NCI-H1930 (cell line): ENCODE data around the gene STK40.

Experiments used
- DNase-seq, 2 experiments: peaks; one replicate each; lab custom pipeline; 2025; lab: John Stamatoyannopoulos, UW

Gene STK40, protein sequence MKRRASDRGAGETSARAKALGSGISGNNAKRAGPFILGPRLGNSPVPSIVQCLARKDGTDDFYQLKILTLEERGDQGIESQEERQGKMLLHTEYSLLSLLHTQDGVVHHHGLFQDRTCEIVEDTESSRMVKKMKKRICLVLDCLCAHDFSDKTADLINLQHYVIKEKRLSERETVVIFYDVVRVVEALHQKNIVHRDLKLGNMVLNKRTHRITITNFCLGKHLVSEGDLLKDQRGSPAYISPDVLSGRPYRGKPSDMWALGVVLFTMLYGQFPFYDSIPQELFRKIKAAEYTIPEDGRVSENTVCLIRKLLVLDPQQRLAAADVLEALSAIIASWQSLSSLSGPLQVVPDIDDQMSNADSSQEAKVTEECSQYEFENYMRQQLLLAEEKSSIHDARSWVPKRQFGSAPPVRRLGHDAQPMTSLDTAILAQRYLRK

DNA sequence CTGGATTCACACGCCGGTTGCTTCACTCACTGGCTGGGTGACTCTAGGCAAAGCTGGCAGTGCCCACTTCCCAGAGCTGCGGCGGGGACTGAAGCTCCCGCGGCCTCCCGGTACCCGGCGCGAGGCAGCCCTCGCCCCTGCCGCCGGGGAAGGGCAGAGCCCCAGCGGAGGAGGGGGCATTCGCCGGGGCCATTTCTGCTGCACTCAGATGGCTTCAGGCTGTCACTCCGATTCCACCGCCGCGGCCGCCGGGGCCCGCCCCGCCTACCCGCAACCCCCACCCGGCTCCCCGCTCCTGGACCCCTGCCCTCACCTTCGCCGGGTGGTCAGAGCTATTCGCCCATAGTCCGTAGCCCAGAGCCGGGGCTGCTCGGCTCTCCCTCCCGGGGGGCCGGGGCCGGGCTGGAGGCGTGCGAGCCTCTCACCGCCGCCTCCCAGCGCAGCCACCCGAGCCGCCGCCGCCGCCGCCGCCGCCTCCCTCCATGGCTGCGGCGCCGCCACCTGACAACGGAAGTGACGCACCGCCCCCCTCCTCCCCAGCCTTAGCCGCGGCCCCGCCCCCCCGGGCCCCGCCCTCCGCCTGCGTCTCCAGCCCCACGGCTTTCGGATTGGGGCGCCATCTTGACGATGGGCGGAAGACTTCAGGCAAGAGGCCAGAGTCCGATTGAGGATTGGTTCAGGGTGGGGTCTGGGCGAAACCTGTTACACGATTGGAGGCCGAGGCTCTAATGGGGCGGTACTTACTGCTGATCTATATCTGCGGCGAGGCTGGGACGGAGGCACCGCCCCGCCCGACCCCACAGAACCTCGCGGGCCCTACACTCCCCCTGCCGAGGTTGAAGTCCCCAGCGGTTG, at the start of gene STK40:
Gene STK40 (minus strand): TSS at position 515 of the 855 bp plus-strand sequence. CDS start 24,592 bp downstream, outside the sequence.
- DNase-seq: peak; percentile 96 to 97

DNA sequence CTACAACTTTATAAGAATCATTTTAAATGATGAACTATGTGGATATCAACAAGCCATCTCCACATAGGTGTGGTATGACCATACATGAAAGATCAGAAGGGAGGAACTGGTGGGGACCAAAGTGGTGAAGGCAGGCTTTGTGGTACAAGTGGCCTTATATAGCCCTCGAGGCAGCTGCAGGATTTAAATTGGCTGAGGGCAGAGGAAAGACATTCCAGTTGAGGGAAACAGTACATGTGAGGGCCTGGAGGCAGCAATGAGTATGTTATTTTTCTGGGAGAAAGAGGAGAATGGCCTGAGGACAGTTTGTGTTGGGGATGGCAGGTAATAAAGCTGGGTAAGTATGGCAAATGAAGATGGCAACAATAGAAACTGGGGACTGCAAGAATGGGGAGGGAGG, 47.4 kb upstream of the STK40 start:
- no peak for DNase-seq

- no peak for DNase-seq
Measured at GRCh38 chr1:36432616-36433015, 46.9 kb upstream of the STK40 start.

DNA sequence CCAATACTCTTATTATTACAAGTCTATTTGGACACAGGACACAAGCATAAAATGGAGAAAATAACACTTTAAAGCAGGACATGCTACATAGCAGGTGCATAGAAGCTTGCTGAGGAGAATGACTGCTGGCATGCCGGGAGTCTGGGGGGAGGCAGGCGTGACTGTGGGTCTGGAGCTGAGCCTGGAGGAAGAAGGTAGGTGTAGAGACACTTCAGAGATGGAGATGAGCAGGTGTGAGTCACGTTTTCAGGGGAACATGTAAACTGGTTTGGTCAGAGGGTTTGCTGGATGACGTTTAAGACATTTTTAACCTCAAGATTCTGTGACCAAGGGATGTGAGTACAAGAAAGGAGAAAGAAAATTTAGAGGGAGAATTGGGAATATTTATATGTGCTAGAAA, 40.1 kb upstream of the STK40 start:
- no peak for DNase-seq

- no peak for DNase-seq
Measured at GRCh38 chr1:36421649-36422048, 35.9 kb upstream of the STK40 start.

DNA sequence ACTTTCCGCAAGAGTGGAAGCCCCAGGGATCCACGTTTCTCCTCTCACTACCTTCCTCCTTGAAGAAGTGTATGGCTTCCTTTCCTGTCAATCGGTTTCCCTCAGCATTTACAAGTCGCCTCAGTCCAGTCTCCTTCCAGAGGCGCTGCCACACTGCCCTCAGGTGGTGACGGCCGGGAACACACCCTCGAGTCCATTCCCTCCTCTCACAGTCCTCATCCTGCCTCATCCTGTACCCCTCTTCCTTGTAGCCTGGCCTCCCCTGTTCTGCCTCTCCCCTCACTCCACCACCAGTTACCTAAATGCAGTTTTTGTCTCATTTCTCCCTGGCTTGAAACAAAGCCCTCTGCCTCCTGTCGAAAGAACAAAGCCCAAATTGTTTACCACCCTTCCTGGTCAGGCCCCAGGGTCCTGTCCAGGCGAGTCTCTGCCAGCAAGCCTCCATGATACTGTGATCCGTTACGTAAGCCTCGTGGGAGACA, 35.2 kb upstream of the STK40 start:
- peak; percentile 16 to 49 for DNase-seq

GRCh38 chr1:36420409-36420808, 34.7 kb upstream of the STK40 start:
- no peak for DNase-seq

GRCh38 chr1:36419569-36419968, 33.8 kb upstream of the STK40 start:
- no peak for DNase-seq

DNA sequence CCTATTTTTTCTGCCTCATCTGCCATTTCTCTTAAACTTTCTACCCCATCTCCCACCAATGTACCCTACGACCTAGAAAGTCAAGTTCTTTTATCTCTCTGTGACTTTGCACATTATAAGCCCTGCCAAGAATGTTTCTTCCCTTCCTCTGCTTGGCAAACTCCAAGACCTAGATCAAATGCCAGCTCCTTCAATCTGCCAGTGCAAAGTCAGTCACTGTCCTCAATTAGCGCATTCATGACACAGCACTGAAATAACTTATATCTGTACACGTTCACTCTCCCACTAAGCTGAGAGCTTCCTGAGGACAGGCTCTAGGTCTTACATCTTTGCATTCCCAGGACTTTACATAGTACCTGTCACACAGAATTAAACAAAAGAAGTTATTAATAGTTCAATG, 33.4 kb upstream of the STK40 start:
- no peak for DNase-seq

- DNase-seq: no peak
Measured at GRCh38 chr1:36417931-36418330, 32.2 kb upstream of the STK40 start.

- no peak for DNase-seq
Measured at GRCh38 chr1:36415661-36416326, 30.1 kb upstream of the STK40 start.

- DNase-seq: no peak
Measured at GRCh38 chr1:36414384-36414783, 28.7 kb upstream of the STK40 start.

DNA sequence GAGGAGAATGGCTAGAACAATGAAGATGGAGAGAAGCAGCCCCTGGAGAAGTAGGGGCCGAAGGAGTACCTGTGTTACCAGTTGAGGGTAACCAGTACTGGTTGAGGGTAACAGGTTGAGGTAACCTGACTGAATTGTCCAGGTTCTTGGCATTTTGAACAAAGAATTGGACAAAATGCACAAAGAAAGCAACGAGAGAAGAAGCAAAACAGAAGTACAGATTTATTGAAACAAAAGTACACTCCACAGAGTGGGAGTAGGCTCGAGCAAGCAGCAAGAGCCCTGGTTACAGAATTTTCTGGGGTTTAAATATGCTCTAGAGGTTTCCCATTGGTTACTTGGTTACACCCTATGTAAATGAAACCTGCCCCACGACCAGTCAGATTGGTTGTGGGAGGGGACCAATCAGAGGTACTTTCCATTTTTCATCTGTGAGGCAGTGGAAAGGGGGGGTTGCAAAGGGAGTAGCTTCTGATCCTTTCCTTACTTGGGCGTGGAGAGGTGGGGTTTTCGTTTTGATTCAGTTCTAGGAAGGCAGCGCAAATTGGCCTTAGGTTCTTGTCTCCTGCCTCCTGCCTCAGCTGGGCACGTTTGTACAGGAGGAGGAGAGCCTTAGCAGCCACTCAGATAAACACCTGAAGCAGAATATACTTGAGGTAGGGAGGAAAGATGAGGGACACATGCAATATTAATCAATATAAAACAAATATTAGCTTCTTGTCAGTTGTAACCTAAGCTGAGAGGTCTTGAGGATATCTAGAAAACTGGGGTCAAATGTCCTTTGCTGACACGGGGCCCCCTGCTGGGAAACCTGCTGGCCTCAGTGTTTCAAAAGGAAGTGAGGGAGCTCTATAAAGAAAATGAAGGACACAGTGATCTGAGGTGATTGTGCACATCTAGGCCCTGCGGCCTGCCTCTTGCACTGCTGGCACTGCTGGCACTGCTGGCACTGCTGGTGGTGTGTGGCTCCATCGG, 26.2 kb upstream of the STK40 start:
- DNase-seq: peak; percentile 16 to 26

DNA sequence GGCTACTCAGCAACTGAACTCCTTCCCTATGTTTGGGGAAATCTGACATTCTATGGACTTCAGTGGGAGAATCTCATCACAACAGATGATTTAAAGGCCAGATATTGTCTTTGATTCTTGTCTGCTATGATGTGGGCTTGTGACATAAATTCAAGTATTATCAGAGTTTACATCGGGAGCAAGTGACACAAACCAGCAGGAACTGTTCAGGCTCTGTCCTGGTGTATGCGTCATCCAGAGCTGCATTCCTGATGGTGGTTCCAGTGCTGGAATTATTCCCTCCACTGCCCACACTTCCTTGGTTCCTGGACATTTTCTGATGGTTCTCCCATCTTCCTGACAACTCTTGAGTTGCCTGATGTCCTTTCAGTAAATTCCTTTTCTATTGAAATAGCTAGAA, 22.8 kb upstream of the STK40 start:
- DNase-seq: no peak

DNA sequence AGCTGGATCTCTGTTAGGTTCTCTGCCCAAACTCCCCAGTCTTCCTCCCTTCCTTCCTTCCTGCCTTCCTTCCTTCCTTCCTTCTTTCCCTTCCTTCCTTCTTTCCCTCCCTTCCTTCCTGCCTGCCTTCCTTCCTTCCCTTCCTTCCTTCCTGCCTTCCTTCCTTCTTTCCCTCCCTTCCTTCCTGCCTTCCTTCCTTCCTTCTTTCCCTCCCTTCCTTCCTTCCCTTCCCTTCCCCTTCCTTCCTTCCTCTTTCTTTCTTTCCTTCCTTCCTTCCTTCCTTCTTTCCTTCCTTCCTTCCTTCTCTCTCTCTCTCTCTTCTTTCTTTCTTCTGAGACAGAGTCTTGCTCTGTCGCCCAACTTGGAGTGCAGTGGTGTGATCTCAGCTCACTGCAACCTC, 20.7 kb upstream of the STK40 start:
- no peak for DNase-seq

DNA sequence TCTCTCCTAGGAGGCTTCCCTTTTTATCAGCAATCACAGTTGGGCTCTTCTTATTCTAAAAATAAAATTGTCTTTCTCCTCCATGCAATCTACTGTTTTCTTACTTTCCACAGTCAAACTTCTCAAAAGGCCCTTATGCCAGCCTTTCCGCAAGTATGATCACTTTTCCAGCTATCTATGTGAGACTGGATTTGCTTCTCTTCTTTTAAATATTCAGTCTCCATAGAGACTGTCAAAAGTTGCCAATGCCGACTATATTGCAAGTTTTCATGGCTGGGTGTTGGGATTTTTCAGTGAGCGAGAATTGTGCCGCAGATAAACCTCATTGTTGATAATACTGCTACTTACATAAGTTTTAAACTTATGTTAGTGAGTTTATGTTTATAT, 16.8 kb upstream of the STK40 start:
- no peak for DNase-seq

GRCh38 chr1:36401602-36402503, 16.1 kb upstream of the STK40 start:
- DNase-seq: no peak

- no peak for DNase-seq
Measured at GRCh38 chr1:36400825-36401601, 15.3 kb upstream of the STK40 start.

DNA sequence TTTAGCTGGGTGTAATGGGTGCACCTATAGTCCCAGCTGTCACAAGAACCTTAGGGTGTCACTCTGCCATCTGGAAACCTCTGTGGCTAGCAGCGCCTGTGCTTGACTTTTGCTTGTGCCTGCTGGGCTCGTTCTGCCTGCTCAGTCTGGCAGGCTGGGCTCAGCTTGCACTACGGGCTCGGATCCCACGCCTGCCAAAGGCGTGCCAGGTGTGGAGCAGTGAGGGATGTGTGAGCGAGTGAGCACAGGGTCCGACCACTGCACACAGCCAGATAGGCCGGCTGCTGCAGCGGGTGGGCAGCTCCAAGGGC, 14.7 kb upstream of the STK40 start:
- DNase-seq: no peak
